ENCODE measurements around the gene BHLHE40. TPM values are rescaled to one million over a fixed set of nuclear protein-coding genes. Genes with fewer than 3 reads are reported as not detected.

BHLHE40 gene
- total and polyA plus RNA-seq, 2 experiments from 2014 or later = 1.7 to 2.2 TPM

DNA sequence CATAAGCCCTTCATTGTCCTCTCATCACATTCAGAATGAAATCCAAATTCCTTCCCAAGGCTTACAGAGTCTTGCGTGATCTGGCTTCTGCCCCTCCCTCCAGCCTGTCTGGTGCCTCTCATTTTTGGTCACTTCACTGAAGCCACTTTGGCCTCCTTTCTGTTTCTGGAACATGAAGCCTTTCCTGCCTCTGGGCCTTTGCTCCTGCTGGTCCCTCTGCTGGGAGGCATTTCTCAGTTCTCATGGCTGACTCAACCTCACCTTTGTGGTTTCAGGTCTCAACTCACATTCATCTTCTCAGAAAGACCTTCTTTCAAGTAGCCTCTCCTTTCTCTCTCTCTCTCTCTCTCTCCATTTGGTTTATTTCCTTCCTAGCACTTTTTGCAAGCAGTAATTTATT lies 43.9 kb upstream of the BHLHE40 start:
- H3K27ac Mint-ChIP-seq = peak overlapping the region; percentile 19; the same call in 1 of the 2 replicates
- Histone ChIP-seq H3K27me3 (ENCODE audit: insufficient read depth) (no peaks in the 10 kb centered on the region), H4K20me1 (replicated peaks; ENCODE audit: insufficient read depth) (no peaks in the 10 kb centered on the region), H3K36me3 (ENCODE audit: insufficient read depth) (no peaks in the 10 kb centered on the region), H2AFZ (no peak overlapping the region), H3K79me2 (replicated peaks; ENCODE audit: insufficient read depth) (no peaks in the 10 kb centered on the region), H3K9me2 (ENCODE audit: insufficient read depth) (0 out of 2 replicates have a peak, but pooled peaks cover 3% of the 10 kb centered on the region), H3K4me3 (no peak overlapping the region), H3K27ac (ENCODE audit: low read depth) (no peak overlapping the region), H3K4me1 (ENCODE audit: insufficient read depth) (no peaks in the 10 kb centered on the region), H3K4me2 (no peak overlapping the region), H3F3A (replicated peaks; ENCODE audit: low read depth) (no peaks in the 10 kb centered on the region)
- ATAC-seq (no peak), DNase-seq (ENCODE audit: low spot score) (no peak)
- H3K4me1 Mint-ChIP-seq = no peaks in the 10 kb centered on the region
- TF ChIP-seq, protein P1, sequence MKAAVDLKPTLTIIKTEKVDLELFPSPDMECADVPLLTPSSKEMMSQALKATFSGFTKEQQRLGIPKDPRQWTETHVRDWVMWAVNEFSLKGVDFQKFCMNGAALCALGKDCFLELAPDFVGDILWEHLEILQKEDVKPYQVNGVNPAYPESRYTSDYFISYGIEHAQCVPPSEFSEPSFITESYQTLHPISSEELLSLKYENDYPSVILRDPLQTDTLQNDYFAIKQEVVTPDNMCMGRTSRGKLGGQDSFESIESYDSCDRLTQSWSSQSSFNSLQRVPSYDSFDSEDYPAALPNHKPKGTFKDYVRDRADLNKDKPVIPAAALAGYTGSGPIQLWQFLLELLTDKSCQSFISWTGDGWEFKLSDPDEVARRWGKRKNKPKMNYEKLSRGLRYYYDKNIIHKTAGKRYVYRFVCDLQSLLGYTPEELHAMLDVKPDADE (IDR thresholded peaks at IDR 0.05) = no peak
- H3K4me3 Mint-ChIP-seq = no peak overlapping the region
- no peaks in the 10 kb centered on the region for H3K27me3 Mint-ChIP-seq (ENCODE audit: insufficient read depth, low read depth, poor library complexity)
- H3K36me3 Mint-ChIP-seq (ENCODE audit: low read depth) = no peaks in the 10 kb centered on the region
- H3K9me3 Mint-ChIP-seq = no peaks in the 10 kb centered on the region

DNA sequence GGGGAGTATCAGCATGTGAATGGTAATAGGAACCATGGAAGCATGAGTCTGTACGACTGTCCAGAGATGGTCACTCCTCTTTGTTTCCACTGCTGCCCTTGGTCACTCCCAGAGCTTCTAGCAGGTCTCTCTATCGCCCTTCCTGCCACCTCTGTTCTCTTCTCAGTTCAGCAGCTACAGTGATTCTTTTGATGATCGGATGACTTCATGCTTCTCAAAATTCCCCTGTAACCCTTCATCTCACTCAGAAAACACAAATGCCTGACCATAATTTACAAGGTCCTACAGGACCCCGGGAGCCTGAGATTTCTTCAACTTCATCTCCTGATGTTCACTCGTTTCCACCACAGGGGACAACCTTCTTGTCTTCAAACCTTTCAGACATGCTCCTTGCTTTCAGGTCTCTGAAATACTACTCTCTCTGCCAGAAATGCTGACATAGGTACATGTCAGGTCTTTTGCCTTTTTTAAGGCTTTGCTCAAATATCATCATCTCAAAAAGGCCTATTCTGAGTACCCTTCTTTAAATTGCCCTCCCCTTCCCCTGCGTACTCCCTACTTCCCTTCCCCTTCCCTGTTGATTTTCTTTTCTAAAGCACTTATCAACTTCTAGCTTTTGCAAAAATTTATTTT lies 42.1 kb upstream of the BHLHE40 start:
- Histone ChIP-seq H3K4me1 (ENCODE audit: insufficient read depth) (no peaks in the 10 kb centered on the region), H3K4me2 (no peak overlapping the region), H3K4me3 (no peak overlapping the region), H3K79me2 (replicated peaks; ENCODE audit: insufficient read depth) (no peaks in the 10 kb centered on the region), H3F3A (replicated peaks; ENCODE audit: low read depth) (no peaks in the 10 kb centered on the region), H4K20me1 (replicated peaks; ENCODE audit: insufficient read depth) (no peaks in the 10 kb centered on the region), H3K9me2 (ENCODE audit: insufficient read depth) (0 out of 2 replicates have a peak, but pooled peaks cover 3% of the 10 kb centered on the region), H3K27me3 (ENCODE audit: insufficient read depth) (no peaks in the 10 kb centered on the region), H3K27ac (ENCODE audit: low read depth) (no peak overlapping the region), H3K36me3 (ENCODE audit: insufficient read depth) (no peaks in the 10 kb centered on the region), H2AFZ (no peak overlapping the region)
- Mint-ChIP-seq H3K9me3 (no peaks in the 10 kb centered on the region), H3K4me3 (no peak overlapping the region), H3K36me3 (ENCODE audit: low read depth) (no peaks in the 10 kb centered on the region), H3K27ac (no peak overlapping the region), H3K4me1 (no peaks in the 10 kb centered on the region), H3K27me3 (ENCODE audit: insufficient read depth, low read depth, poor library complexity) (no peaks in the 10 kb centered on the region)
- DNase-seq (ENCODE audit: low spot score) (no peak), ATAC-seq (no peak)
- TF ChIP-seq CREB1 (CRISPR knock-in tag; IDR thresholded peaks at IDR 0.05; ENCODE audit: low read depth) (no peak), ZNF331 (CRISPR knock-in tag; IDR thresholded peaks at IDR 0.05; ENCODE audit: low read depth) (no peak), EZH2phosphoT487 (IDR thresholded peaks at IDR 0.05; ENCODE audit: unreplicated experiment) (no peak), JUNB (IDR thresholded peaks at IDR 0.05; ENCODE audit: unreplicated experiment) (no peak), POLR2AphosphoS5 (IDR thresholded peaks at IDR 0.05; ENCODE audit: low read depth) (no peak), EZH2 (IDR thresholded peaks at IDR 0.05; ENCODE audit: low read depth, unreplicated experiment) (no peak), NANOG (IDR thresholded peaks at IDR 0.05; ENCODE audit: borderline replicate concordance) (no peak), ZNF114 (CRISPR knock-in tag; IDR thresholded peaks at IDR 0.05) (no peak)
- TF ChIP-seq, protein P2, sequence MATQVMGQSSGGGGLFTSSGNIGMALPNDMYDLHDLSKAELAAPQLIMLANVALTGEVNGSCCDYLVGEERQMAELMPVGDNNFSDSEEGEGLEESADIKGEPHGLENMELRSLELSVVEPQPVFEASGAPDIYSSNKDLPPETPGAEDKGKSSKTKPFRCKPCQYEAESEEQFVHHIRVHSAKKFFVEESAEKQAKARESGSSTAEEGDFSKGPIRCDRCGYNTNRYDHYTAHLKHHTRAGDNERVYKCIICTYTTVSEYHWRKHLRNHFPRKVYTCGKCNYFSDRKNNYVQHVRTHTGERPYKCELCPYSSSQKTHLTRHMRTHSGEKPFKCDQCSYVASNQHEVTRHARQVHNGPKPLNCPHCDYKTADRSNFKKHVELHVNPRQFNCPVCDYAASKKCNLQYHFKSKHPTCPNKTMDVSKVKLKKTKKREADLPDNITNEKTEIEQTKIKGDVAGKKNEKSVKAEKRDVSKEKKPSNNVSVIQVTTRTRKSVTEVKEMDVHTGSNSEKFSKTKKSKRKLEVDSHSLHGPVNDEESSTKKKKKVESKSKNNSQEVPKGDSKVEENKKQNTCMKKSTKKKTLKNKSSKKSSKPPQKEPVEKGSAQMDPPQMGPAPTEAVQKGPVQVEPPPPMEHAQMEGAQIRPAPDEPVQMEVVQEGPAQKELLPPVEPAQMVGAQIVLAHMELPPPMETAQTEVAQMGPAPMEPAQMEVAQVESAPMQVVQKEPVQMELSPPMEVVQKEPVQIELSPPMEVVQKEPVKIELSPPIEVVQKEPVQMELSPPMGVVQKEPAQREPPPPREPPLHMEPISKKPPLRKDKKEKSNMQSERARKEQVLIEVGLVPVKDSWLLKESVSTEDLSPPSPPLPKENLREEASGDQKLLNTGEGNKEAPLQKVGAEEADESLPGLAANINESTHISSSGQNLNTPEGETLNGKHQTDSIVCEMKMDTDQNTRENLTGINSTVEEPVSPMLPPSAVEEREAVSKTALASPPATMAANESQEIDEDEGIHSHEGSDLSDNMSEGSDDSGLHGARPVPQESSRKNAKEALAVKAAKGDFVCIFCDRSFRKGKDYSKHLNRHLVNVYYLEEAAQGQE (IDR thresholded peaks at IDR 0.05; ENCODE audit: unreplicated experiment) = no peak
- TF ChIP-seq, protein P3, sequence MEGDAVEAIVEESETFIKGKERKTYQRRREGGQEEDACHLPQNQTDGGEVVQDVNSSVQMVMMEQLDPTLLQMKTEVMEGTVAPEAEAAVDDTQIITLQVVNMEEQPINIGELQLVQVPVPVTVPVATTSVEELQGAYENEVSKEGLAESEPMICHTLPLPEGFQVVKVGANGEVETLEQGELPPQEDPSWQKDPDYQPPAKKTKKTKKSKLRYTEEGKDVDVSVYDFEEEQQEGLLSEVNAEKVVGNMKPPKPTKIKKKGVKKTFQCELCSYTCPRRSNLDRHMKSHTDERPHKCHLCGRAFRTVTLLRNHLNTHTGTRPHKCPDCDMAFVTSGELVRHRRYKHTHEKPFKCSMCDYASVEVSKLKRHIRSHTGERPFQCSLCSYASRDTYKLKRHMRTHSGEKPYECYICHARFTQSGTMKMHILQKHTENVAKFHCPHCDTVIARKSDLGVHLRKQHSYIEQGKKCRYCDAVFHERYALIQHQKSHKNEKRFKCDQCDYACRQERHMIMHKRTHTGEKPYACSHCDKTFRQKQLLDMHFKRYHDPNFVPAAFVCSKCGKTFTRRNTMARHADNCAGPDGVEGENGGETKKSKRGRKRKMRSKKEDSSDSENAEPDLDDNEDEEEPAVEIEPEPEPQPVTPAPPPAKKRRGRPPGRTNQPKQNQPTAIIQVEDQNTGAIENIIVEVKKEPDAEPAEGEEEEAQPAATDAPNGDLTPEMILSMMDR (conservative IDR thresholded peaks at IDR 0.05; ENCODE audit: low read depth in 2 of 2) = no peak
- TF ChIP-seq, protein P1 (IDR thresholded peaks at IDR 0.05) = no peak
